NCI-H146 treated with DMSO at 0.1 percent for 48 hours (cell line): ENCODE measurements around the gene PEA15.

Experiments
- DNase-seq: peaks from one replicate; lab custom pipeline; 2025; ENCODE audit not compliant: unreplicated experiment; lab: John Stamatoyannopoulos, UW

PEA15 gene

DNA sequence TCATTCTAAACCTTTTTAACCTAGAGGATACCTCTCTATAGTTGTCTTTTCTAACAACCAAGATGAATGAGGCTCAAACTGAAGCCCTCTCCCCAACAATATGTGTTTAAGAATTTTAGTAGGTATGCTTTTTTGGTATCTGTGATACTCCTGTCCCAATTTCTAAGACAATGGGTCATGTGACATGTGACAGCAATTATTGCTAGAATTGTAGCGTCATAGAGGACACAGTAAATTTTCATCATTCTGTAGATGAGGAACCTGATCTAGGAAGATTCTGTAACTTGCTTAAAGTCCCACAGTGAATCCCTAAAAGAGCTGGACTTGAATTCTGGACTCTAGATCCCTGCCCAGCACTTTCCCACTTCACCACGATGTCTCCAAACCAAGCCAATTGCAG, 26.5 kb upstream of the PEA15 start:
- DNase-seq, result no peak

DNA sequence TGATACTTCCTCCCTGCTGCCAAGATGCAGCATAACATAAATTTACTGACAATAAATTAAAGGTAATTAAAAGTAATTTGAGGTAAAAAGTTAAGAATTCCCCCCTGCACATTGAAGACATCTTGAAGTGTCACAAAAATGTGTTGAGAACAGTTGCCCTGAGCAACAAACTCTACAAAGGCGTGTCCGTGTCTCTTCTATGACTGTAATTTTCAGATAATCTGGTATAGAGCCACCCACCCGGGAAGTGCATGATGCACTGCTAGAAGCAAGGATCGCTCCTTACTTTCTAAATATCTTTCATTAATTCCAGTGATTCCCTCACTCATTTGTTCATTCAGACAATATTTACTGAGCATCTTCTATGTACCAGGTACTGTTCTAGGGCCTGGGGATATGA, 25.8 kb upstream of the PEA15 start:
- DNase-seq, result no peak

- no peak for DNase-seq
Measured at GRCh38 chr1:160186246-160186645, 18.9 kb upstream of the PEA15 start.

- DNase-seq, result no peak
Measured at GRCh38 chr1:160186729-160187128, 18.5 kb upstream of the PEA15 start.

- DNase-seq, result no peak
Measured at GRCh38 chr1:160187407-160187806, 17.8 kb upstream of the PEA15 start.

- no peak for DNase-seq
Measured at GRCh38 chr1:160188341-160188740, 16.8 kb upstream of the PEA15 start.

DNA sequence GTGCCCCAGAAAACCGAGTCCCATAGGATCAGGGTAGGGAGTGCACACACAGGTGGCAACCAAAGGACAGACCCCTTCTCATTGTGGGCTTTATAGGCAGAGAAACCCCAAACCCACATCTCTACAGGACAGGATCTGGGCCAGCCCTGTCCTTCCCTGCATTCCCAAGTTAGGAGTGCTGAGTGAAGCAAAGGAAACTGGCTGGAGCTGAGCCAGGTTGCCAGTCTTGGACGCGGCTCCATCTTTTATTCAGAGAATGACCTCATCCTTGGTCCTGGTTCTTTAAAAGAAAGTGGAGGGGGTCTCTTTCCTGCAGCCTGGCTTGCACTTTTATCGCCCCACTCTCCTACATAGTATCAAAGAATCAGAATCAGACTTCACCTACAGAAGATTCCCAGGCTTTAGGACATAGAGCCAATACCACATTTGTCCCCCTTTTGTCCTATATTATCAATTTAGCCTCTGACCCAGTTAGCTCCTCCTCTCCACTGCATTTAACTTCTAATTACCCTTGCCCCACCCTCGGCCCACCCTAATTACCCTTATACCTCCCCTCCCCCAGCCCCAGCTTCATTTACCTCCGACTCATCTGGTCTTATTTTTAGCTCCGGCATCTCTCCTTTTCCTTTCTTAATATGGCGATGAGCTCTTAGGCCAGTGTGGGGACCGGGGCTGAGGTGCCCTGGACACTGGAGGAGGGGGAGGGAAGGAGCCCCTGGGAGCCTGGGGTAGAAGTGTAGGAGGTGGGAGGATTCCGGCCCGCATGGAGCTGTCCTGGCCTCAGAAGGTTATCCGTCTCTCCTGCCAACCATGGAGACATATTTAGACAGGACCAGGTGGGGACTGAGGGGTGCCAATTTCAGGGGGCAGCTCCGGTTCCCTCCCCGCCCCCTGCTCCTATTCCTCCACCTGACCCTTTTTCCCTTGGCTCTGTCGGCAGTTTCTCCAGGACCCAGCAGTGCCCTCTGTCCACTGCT, 15.2 kb upstream of the PEA15 start, which contains the start of gene CASQ1:
CASQ1 (plus strand) TSS at position 927 of the 977 bp plus-strand sequence. CDS start 177 bp downstream, outside the sequence.
- no peak for DNase-seq

GRCh38 chr1:160191756-160192155, 13.4 kb upstream of the PEA15 start:
- no peak for DNase-seq

GRCh38 chr1:160192234-160192633, 12.9 kb upstream of the PEA15 start:
- DNase-seq, result no peak

GRCh38 chr1:160193091-160193819, 11.9 kb upstream of the PEA15 start:
- DNase-seq, result peak; percentile 81

GRCh38 chr1:160193832-160194736, 11.1 kb upstream of the PEA15 start:
- no peak for DNase-seq

GRCh38 chr1:160194737-160195059, 10.5 kb upstream of the PEA15 start:
- DNase-seq, result no peak

DNA sequence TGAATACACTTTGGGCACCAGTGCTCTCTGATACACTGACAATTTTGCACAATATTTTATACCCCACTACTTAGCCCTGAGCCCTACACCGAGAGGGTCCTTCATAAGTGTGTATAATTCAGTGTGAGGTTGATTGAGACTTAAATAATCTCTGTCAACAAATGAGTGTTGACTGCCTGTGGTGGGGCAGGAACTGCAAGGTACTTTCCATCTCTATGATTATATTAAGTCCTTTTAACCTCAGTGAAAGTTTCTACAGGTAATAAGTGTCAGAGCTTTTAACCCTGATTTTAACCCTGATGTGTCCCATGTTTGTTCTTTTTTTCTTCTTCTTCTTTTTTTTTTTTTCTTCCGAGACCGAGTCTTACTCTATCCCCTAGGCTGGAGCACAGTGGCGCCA, 9.0 kb upstream of the PEA15 start:
- no peak for DNase-seq

- DNase-seq, result no peak
Measured at GRCh38 chr1:160197231-160197630, 8.0 kb upstream of the PEA15 start.

DNA sequence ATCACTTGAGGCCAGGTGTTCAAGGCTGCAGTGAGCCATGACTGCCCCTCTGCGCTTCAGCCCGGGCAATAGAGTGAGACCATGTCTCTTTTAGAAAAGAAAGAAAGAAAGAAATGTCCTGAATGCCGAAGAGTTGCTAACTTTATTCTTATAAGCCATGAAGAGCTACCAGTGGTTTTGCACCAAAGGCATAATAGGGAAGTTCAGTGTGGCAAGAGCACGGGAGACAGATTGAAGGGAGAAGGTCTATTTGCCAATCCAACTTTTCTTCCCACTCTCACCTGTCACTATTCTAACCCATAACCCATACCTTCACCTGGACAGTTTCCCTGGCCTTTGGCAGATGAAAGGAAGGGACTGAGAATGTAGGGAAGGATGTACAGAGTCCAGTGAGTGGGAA, 4.4 kb upstream of the PEA15 start:
- DNase-seq, result no peak

- DNase-seq, result no peak
Measured at GRCh38 chr1:160204526-160205241, 500 bp upstream of the PEA15 start.

DNA sequence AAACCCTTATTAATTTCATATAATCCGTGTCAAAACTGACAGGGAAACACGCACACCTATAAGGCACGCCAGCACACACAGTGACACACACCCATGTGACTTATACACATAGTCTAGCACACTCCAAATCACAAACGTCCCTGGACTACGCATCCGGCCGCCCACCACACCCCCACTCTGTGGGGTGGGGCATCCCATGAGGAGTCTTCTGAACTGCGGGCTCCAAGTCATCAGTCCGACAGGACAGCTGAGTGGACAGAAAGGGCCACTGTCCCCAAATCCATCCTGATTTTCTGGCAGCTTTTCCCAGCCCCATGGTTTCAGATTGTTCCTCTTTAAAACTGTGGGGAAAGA, 829 bp downstream of the PEA15 start:
- no peak for DNase-seq

DNA sequence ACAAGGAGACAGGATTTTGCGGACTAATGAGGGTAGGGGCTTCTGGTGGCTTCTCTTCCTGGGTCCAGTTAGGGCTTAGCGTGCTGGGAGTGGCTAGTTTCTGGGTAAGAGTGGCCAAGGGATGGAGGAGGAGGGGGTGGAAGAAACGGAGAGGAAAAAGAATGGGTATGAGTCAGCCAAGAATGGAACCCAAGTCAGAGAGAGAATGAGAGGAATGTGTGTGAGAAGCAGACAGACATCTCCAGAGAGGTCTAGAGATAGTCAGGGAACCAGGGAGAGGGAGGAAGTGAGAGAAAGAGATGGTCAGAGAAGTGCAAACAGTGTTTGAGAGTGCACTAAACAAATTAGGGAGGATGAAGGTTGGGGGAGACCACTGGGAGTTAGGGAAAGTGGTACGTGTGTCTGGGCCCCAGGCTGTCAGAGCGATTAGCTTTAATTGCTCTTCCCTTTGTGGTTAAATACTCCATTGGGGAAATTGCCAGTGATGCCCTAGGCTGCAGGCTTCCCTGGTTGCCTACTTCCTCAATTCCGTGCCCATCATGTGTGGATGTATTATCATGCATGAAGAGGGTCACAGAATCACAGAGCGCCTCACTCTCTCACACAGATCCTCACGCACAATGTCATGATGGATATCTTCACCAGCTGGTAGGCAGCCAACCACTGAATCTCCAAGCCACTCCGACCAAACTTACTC, 1.4 kb downstream of the PEA15 start:
- no peak for DNase-seq

DNA sequence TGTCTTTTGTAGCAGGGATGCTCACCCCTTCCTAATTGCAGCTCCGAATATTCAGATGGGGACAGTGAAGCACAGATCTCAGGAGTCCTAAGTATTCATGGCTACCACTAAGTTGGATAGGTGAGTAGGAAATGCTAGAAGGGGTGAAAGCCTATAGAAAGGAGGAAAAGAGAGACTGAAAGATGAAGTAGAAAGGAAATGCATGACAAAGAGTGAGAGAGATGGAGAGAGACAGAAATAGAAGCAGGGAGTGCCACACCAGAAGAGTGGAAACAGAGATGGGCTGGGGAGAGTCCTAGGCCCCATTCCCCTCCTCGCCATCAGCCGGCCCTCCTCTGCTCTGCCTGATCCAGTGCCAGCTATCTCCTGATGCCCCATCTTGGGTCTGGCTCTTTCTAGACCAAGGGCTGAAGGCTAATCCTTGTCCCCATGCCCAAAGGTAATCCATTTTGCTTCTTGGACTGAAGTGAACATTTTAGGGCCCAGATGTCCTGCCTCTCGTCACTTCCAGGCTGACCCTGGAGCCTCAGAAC, 2.0 kb downstream of the PEA15 start:
- DNase-seq, result no peak
